ENCODE measurements around the gene RBM17. TPM values are rescaled to one million over a fixed set of nuclear protein-coding genes. Genes with fewer than 3 reads are reported as not detected.
A peak's percentile ranks its signal among the peaks of the same experiment; 100 is the strongest.

RBM17 gene
- total and polyA plus RNA-seq, 2 of the 4 experiments (the other 2 are of a cell fraction), result 24.6 to 56.7 TPM

DNA sequence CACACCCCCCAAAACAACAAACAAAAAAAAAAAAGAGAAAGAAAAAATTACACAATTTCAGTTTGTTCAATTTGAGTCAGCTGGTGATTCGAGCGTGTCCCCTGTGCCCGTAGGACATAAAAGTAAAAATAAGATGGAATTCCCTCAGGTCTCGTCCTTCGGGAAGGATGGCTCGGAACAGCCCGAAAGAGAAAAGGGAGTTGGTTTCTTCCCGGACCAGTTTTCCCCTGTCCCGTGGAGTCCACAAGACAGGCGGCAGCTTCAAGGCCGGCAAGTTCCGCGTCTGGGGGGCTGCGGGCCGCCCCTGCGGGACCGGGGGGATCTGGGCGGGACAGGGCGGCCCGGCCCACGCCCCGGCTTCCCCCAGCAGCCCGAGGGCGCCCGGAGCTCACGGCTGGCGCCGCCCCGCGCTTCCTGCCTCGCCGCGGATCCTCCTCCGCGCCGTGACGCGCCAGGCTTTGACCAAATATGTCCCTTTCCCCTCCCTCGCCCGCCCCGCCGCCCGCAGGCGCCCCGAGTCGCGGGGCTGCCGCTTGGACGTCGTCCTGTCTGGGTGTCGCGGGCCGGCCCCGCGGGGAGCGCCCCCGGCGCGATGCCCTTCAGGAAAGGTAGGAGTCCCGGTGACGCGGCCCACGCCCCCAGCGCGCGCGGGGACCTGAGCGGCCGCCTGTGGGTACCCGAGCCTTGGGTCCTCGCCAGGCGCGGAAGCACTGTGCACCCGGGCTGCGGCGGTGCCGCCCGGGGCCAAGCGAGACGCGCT lies 55.8 kb downstream of the RBM17 start:
- peak overlapping the region; percentile 94 to 98 for H4K8ac ChIP-seq (ENCODE audit: low read depth in 2 of 2, low read length in 2 of 2)
- POLR2A ChIA-PET (ENCODE audit: unreplicated experiment), result interaction anchor here (1.1 kb wide), 1 partner anchor 10 kb away, joined by 4 read pairs; no protein-coding TSS in a partner anchor
- H3K4me2 ChIP-seq (ENCODE audit: low read depth, low read length), result peak overlapping the region; percentile 94
- H3K27me3 ChIP-seq (ENCODE audit: control insufficient read depth, insufficient read depth, low read length), result no peaks in the 10 kb centered on the region
- 3% methylated on average over 22 of the region's 81 CpGs; no CpG with 5 or more reads in 1 of the 2 experiments for WGBS, 2 experiments (ENCODE audit: extremely low coverage in 2 of 2, insufficient read length in 1 of 2)
- H3K18ac ChIP-seq (ENCODE audit: low read depth, low read length), result peak overlapping the region; percentile 84
- peaks cover 21% of the 10 kb centered on the region for H3K4me1 ChIP-seq (ENCODE audit: control insufficient read depth, insufficient read depth, low read length)
- peak overlapping the region; percentile 83 for H3K4ac ChIP-seq (ENCODE audit: low read depth, low read length)
- dilution Hi-C loops (cut with HindIII; ENCODE audit: low sequenced_read_pairs, unreplicated experiment), result no loop called here
- H3K9me3 ChIP-seq (ENCODE audit: control insufficient read depth, insufficient read depth, low read length), result no peaks in the 10 kb centered on the region
- H4K91ac ChIP-seq (ENCODE audit: insufficient read depth, low read depth, low read length), result peak overlapping the region; percentile 93
- H3K14ac ChIP-seq (replicated peaks; ENCODE audit: low read depth, low read length), result peak overlapping the region; percentile 79
- peak overlapping the region; percentile 87 for H2AFZ ChIP-seq (replicated peaks; ENCODE audit: low read length, poor library complexity)
- peak overlapping the region; percentile 75 for H3K4me3 ChIP-seq (ENCODE audit: insufficient read depth, low read depth, low read length)
- H2AK9ac ChIP-seq (replicated peaks; ENCODE audit: low read depth, low read length, poor library complexity), result peak overlapping the region; percentile 95
- peak overlapping the region; percentile 93 for H3K27ac ChIP-seq (ENCODE audit: insufficient read depth, low read length)
- H4K20me1 ChIP-seq (ENCODE audit: insufficient read depth, low read length), result peaks cover 32% of the 10 kb centered on the region
- in situ Hi-C loops (cut with MboI; ENCODE audit: low sequenced_read_pairs), result loop anchor here (25.0 kb wide), 1 partner anchor 618 kb away; no protein-coding TSS in a partner anchor
- peak; percentile 82 for DNase-seq
- peak overlapping the region; percentile 85 for H2BK5ac ChIP-seq (ENCODE audit: low read depth, low read length, poor library complexity, severe bottlenecking)
- peaks cover 25% of the 10 kb centered on the region for H3K9me1 ChIP-seq (ENCODE audit: insufficient read depth, low read length)
- no TSS peak for BruUV-seq (replicated peaks)
- peak overlapping the region; percentile 88; the same call in 1 of the 3 replicates for H2BK15ac ChIP-seq (ENCODE audit: low read depth, low read length)
- H4K5ac ChIP-seq (ENCODE audit: low read depth, low read length), result peak overlapping the region; percentile 80
- CTCF ChIA-PET, result no interaction called here
- intact Hi-C loops (cut with micrococcal nuclease), result loop anchor here (1.0 kb wide), 1 partner anchor 56 kb away; no protein-coding TSS in a partner anchor
- peak overlapping the region; percentile 92 for H2AK5ac ChIP-seq (ENCODE audit: low read depth, low read length)
- peak overlapping the region; percentile 88 for H3K23ac ChIP-seq (ENCODE audit: low read depth, low read length)
- peak overlapping the region; percentile 70 for H2BK20ac ChIP-seq (ENCODE audit: low read depth, low read length)
- TF ChIP-seq, protein P1, sequence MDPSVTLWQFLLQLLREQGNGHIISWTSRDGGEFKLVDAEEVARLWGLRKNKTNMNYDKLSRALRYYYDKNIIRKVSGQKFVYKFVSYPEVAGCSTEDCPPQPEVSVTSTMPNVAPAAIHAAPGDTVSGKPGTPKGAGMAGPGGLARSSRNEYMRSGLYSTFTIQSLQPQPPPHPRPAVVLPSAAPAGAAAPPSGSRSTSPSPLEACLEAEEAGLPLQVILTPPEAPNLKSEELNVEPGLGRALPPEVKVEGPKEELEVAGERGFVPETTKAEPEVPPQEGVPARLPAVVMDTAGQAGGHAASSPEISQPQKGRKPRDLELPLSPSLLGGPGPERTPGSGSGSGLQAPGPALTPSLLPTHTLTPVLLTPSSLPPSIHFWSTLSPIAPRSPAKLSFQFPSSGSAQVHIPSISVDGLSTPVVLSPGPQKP (IDR thresholded peaks at IDR 0.05; ENCODE audit: borderline replicate concordance, low read depth, low read length), result no peak
- no peak for TF ChIP-seq MXI1 (IDR thresholded peaks at IDR 0.05; ENCODE audit: borderline replicate concordance, low read depth, low read length)
- TF ChIP-seq SMC3 (IDR thresholded peaks at IDR 0.05; ENCODE audit: low read depth, low read length), result no peak
- peak; percentile 41 for TF ChIP-seq MAZ (IDR thresholded peaks at IDR 0.05; ENCODE audit: borderline replicate concordance, low read depth, low read length)
- TF ChIP-seq CEBPB (IDR thresholded peaks at IDR 0.05; ENCODE audit: low read depth, low read length), result no peak
- peak; percentile 90 for TF ChIP-seq POLR2A (IDR thresholded peaks at IDR 0.05; ENCODE audit: low read depth, low read length)
- H3K56ac ChIP-seq (ENCODE audit: extremely low read depth, insufficient read depth, low read length), result peak overlapping the region; percentile 90
- H3K79me1 ChIP-seq (ENCODE audit: low read depth in 1 of 2, low read length in 2 of 2), result peaks cover 9 to 61% of the 10 kb centered on the region in 2 experiments
- H3K36me3 ChIP-seq (ENCODE audit: control insufficient read depth, insufficient read depth, low read length), result peaks cover 9% of the 10 kb centered on the region
- peak; percentile 89 for ATAC-seq (ENCODE audit: low read depth)
- peak overlapping the region; percentile 96 for H2BK120ac ChIP-seq (ENCODE audit: low read depth, low read length)
- H3K9ac ChIP-seq (ENCODE audit: low read depth, low read length), result peak overlapping the region; percentile 98

Data from IMR-90 (cell line).